VCaP (cell line): ENCODE measurements around the gene AUTS2.

Experiments
- H3K27ac ChIP-seq: fragments of 450-650 bp; 2 replicates; pipeline ENCODE4 v1.5.1; 2017
- TF ChIP-seq, protein P1 (sequence below): fragments of 450-650 bp; conservative IDR thresholded peaks from 2 replicates; pipeline ENCODE4 v1.5.1; 2017; ENCODE audit warnings: mild to moderate bottlenecking, moderate library complexity

Gene AUTS2

DNA sequence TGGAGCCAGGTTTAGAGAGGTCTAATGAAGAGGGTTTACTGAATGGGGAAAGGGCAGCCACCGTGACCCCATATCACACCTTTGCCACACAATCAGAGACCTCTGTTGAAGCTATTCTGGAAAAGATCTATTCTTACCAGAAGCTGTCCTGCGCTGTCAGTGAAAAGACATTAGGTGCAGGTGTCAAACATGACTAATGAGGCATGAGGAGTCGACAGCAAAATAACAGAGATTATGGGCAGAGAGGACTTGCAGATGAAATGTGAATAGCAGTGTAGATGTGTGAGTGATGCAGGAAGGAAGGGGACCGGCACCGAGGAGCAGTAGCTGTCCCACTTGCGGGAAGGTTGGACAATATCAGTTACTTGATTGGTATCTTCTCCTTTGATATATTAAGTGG is 906.0 kb downstream of the AUTS2 start:
- H3K27ac ChIP-seq, result peak overlapping the region; percentile 74
- TF ChIP-seq, protein P1, sequence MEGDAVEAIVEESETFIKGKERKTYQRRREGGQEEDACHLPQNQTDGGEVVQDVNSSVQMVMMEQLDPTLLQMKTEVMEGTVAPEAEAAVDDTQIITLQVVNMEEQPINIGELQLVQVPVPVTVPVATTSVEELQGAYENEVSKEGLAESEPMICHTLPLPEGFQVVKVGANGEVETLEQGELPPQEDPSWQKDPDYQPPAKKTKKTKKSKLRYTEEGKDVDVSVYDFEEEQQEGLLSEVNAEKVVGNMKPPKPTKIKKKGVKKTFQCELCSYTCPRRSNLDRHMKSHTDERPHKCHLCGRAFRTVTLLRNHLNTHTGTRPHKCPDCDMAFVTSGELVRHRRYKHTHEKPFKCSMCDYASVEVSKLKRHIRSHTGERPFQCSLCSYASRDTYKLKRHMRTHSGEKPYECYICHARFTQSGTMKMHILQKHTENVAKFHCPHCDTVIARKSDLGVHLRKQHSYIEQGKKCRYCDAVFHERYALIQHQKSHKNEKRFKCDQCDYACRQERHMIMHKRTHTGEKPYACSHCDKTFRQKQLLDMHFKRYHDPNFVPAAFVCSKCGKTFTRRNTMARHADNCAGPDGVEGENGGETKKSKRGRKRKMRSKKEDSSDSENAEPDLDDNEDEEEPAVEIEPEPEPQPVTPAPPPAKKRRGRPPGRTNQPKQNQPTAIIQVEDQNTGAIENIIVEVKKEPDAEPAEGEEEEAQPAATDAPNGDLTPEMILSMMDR, result no peak

DNA sequence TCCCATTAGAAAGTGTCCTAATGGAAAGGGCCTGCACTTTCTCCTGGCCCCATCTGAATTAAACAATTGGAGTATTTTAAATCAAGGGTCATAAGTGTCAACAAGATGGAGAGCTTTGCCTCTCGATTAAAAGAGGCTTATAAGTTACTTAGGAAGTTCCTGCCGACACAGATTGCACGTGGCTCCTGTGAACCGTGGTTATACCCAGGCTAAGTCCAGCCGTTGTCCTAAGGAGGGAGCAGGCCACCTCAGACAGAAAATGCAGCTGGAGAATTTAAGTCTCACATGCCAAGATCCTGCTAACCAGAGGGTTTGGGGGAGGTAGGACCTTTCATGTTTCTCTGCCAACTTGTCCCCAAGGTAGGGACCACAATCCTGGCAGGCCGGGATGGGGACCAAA is 907.2 kb downstream of the AUTS2 start:
- TF ChIP-seq, protein P1, result no peak
- H3K27ac ChIP-seq, result peak overlapping the region; percentile 74

DNA sequence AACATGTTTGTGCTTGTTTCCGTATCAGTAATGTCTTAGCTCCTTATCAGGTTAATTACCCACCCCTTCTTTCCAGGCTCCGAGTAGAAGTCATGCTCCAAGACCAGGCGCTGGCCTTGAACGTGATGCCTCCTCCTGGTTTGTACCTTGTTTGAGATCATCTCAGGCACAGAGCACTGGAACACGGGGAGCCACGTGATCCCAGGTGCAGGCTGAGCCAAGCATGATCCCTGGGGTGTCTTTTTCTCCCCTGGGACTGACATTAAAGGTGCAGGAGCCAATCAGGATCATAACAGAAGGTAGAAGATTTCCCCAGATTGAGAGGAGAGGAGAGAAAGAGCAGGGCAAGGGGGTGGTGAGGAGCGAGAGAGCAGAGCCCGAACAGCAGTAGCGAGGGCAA is 907.6 kb downstream of the AUTS2 start:
- H3K27ac ChIP-seq, result peak overlapping the region; percentile 74
- TF ChIP-seq, protein P1, result no peak

DNA sequence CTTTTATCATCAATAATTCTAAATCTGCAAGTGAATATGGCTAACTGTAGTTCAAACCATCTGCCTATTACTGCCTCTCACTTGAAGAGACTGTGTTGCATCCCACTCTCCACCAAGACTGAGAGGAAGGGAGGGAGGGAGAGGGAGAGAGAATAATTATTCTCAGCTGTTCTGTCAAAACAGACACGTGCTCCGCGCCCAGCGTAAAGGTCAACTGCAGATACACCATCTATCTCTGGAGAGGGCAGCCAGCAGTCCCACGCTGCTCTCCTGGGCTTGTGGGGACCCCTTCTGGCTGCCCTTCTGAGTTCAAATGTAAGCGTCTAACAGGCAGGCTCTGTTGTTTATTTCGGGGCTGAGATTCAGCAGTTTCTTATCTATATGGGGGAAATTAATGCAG is 908.2 kb downstream of the AUTS2 start:
- no peak overlapping the region for H3K27ac ChIP-seq
- TF ChIP-seq, protein P1, result peak; percentile 27; the same call in 1 of the 2 replicates

DNA sequence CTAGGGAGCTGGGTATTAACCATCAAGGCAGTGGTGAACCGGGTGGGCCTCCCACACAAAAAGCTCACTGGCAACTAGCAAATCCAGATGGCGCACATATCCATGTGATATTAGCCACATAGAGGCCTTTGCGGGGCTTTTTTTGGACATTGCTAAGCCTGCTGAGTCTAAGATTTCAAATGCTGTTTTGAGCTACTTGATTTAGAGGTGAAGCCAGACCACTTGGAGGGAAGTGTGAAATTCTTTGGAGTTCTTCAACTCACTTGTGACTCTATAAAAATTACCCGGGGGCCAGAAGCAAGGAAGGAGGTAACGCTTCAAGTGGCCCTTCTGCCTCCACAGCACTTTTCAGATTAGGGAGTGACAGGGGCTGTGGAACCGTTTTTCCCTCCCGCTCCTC is 913.9 kb downstream of the AUTS2 start:
- H3K27ac ChIP-seq, result no peak overlapping the region
- TF ChIP-seq, protein P1, result no peak

DNA sequence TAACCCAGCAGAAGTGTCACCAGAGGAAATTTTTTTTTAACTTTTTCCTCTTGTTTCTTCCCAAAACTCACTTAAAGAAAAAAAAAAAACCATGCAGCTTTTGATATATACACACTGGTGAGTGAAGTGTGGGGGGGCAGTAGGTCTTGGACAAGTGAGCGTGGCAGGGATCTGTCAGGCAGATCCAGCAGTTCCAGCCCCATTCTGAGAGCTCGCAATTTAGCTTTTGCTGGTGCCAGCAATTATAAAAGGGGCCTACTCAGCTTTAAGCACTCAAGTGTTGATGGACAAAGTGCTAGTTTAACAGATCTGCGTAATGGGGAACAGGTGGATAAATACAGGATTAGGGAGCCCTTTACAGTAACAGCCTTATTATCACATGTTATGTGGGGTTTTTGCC is 914.5 kb downstream of the AUTS2 start:
- H3K27ac ChIP-seq, result no peak overlapping the region
- TF ChIP-seq, protein P1, result no peak

DNA sequence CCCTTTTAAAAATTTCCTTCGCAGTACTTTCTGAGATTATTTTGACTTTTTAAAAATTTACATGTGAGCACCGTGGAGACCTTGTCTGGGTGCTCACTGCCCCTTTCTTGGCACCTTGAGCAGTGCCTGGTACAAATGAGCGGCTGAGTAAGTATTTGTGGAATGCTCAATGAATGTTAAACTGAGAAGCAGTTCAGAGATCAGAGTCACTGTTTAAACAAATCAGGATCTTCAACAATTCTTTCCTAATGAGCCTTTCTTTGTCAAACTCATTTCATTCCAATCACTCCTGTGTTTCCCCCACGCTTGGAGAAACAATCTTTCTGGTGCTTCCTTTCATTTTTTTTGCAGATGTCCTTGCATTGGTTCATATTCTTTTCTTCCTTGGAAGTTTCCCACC is 922.3 kb downstream of the AUTS2 start:
- TF ChIP-seq, protein P1, result no peak
- H3K27ac ChIP-seq, result no peak overlapping the region
